Natural killer cell (primary cell): ENCODE measurements around the gene PAX8. TPM values are rescaled to one million over a fixed set of nuclear protein-coding genes. Genes with fewer than 3 reads are reported as not detected.
"Not testable (repeated sequence)": the region's sequence is repeated elsewhere in the genome, so short reads cannot be mapped to it uniquely, and the experiment has no call there.

ENCODE experiments used
- ATAC-seq, 3 donors: fragments of 150-1000 bp in 2 of 3; fragments of 200-7000 bp in 1 of 3; cut with Tn5 transposase; 1 replicate in 1 of 3; 2 replicates in 2 of 3; pipeline ENCODE4 v1.10.0; 2021; ENCODE audit warnings: mild to moderate bottlenecking in 2 of 3, moderate library complexity in 2 of 3
- DNase-seq, 2 donors: peaks; one replicate each; pipeline versions ENCODE4 v3.0.0 to v3.0.0-alpha.2; 2013 to 2021; ENCODE audit warnings: mixed read lengths in 1 of 2
- H3K27ac ChIP-seq: one replicate; pipeline ENCODE4 v1.5.1; 2013; ENCODE audit warnings: mild to moderate bottlenecking, low read length
- H3K27me3 ChIP-seq: one replicate; pipeline ENCODE4 v1.6.1; 2013; ENCODE audit warnings: low read length; ENCODE audit not compliant: control insufficient read depth, insufficient read depth
- H3K36me3 ChIP-seq: one replicate; pipeline ENCODE4 v1.6.1; 2013; ENCODE audit warnings: low read length; ENCODE audit not compliant: control insufficient read depth, insufficient read depth
- H3K4me1 ChIP-seq: one replicate; pipeline ENCODE4 v1.6.1; 2013; ENCODE audit warnings: low read length; ENCODE audit not compliant: control insufficient read depth, insufficient read depth
- H3K4me3 ChIP-seq: one replicate; pipeline ENCODE4 v1.5.1; 2013; ENCODE audit warnings: low read length
- H3K9me3 ChIP-seq: one replicate; pipeline ENCODE4 v1.6.1; 2013; ENCODE audit warnings: low read length; ENCODE audit not compliant: control insufficient read depth, insufficient read depth
- H3K27ac Mint-ChIP-seq, 2 donors: one replicate each; pipeline ENCODE4 v1.8.0; 2022; ENCODE audit warnings: mild to moderate bottlenecking in 2 of 2, mixed read lengths in 2 of 2, moderate library complexity in 1 of 2
- H3K27me3 Mint-ChIP-seq, 2 donors: one replicate each; pipeline ENCODE4 v1.8.0; 2022; ENCODE audit warnings: low read depth in 2 of 2, mixed read lengths in 2 of 2
- H3K36me3 Mint-ChIP-seq: one replicate; pipeline ENCODE4 v1.8.0; 2022; ENCODE audit warnings: mixed read lengths
- H3K4me1 Mint-ChIP-seq, 2 donors: one replicate each; pipeline ENCODE4 v1.8.0; 2022; ENCODE audit warnings: mixed read lengths in 2 of 2
- H3K4me3 Mint-ChIP-seq: one replicate; pipeline ENCODE4 v1.8.0; 2022; ENCODE audit warnings: mild to moderate bottlenecking, moderate library complexity, mixed read lengths
- H3K9me3 Mint-ChIP-seq, 2 donors: one replicate each; pipeline ENCODE4 v1.8.0; 2022; ENCODE audit warnings: mixed read lengths in 2 of 2
- WGBS: methylation state at CpG from one replicate; pipeline ENCODE4 v1.1.7; 2013; ENCODE audit warnings: missing lambda C conversion rate; ENCODE audit not compliant: insufficient coverage; 5-methylcytosine and 5-hydroxymethylcytosine counted together
- intact Hi-C: fragments of 100-400 bp; cut with micrococcal nuclease; formaldehyde crosslinking; loops from one replicate; pipeline ENCODE4 v1.14.2; 2022
- total RNA-seq, 4 donors: library from RNA; stranded (reverse); fragments of 120-200 nt in 1 of 4; gene quantifications; one replicate each; pipeline versions ENCODE4 v1.2.3 to v1.2.4, GENCODE V29; 2013 to 2022
- TF ChIP-seq, protein P1 (sequence below): fragments of 200-600 bp; IDR thresholded peaks from one replicate; pipeline ENCODE4 v1.8.0; 2022; ENCODE audit warnings: antibody characterized with exemption

The PAX8 gene
- total RNA-seq, 3 donors from 2014 or later (not counting 1 experiment from before 2014, with no cell fraction given) = 0.57 to 1.2 (median 0.65) TPM

DNA sequence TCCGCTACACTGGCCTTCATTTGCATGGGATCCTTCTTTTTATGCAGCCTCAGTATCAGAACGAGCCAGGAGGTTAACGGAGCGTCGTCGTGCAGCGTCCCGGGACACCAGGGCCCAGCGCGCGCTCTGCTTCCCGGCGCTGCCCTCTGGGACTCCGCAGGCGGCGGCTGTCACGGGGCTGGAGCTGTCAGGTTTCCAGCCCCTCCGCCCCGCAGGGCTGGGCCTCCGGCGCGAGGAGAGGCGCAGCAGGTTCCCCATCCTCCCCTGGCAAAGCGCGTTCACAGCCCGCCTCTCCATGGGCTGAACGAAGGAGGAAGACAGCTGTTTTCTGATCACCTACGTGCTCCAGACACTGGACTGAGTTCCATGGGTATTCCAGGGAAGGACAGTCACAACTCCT is 12.5 kb upstream of the PAX8 start:
- ATAC-seq (no peak), DNase-seq (no peak)
- no peak overlapping the region for H3K27ac ChIP-seq
- intact Hi-C loops = no loop called here
- H3K4me1 ChIP-seq = no peaks in the 10 kb centered on the region
- Mint-ChIP-seq H3K36me3 (no peaks in the 10 kb centered on the region), H3K4me1 (no peaks in the 10 kb centered on the region), H3K4me3 (no peak overlapping the region), H3K9me3 (no peaks in the 10 kb centered on the region), H3K27me3 (peaks cover 19 to 31% of the 10 kb centered on the region in 2 donors), H3K27ac (no peak overlapping the region)
- H3K4me3 ChIP-seq = no peak overlapping the region
- TF ChIP-seq, protein P1, sequence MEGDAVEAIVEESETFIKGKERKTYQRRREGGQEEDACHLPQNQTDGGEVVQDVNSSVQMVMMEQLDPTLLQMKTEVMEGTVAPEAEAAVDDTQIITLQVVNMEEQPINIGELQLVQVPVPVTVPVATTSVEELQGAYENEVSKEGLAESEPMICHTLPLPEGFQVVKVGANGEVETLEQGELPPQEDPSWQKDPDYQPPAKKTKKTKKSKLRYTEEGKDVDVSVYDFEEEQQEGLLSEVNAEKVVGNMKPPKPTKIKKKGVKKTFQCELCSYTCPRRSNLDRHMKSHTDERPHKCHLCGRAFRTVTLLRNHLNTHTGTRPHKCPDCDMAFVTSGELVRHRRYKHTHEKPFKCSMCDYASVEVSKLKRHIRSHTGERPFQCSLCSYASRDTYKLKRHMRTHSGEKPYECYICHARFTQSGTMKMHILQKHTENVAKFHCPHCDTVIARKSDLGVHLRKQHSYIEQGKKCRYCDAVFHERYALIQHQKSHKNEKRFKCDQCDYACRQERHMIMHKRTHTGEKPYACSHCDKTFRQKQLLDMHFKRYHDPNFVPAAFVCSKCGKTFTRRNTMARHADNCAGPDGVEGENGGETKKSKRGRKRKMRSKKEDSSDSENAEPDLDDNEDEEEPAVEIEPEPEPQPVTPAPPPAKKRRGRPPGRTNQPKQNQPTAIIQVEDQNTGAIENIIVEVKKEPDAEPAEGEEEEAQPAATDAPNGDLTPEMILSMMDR = no peak
- no peaks in the 10 kb centered on the region for H3K36me3 ChIP-seq
- no peaks in the 10 kb centered on the region for H3K27me3 ChIP-seq
- H3K9me3 ChIP-seq = no peaks in the 10 kb centered on the region
- 34% methylated on average over 28 of the region's 28 CpGs for WGBS

DNA sequence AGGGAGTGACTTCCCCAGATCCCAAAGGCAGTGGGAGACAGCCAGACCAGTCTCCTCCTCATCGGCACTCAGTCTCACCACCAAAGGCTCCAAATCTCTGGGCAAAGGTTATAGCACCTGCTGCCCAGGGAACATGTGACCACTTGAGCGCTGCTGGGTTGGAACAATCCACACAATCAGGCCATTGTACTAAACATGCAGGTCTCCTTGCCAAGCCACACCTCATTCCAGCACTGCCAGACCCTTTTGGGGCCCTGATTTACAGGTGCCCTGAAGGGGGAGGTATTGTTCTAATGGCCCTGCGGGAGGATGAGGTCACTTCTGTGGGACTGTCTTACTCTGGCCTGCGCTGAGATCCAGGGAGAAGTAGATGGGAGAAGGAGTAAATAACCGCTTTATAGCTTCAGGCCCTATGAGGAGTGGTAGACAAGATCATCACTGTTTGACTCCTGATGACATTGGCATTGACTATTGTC is 10.0 kb upstream of the PAX8 start:
- intact Hi-C loops, H3K27me3 ChIP-seq, ATAC-seq: not testable (repeated sequence)

DNA sequence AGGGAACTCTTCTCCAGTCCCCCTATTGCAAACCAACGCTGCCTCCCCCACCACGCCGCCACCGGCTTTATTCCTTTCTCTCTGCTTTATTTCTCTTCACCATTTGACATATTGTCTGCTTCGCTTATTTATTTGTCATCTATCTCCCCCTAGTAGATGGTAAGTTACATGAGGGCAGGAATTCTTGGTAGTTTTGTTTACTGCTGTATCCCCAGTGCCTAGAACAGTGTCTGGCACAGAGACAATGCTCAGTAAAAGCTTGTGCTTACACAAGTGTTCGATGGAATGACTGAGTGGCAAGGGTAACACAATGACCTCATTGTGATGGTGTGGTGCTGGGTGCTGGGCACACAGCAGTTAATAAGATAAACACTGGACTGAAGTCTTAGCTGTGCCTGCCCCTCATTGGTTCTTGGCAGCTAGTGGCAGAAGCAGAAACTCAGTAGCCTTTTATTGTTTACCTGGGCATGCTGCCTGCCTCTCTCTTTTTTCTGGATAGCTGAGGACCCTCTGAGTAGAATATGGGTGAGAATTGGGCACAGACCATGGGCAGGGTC is 9.5 kb upstream of the PAX8 start:
- H3K27me3 ChIP-seq, H3K36me3 Mint-ChIP-seq, H3K4me3 Mint-ChIP-seq, H3K27ac ChIP-seq, H3K4me1 ChIP-seq, H3K9me3 ChIP-seq, intact Hi-C loops, H3K9me3 Mint-ChIP-seq, H3K4me3 ChIP-seq, H3K36me3 ChIP-seq, ATAC-seq, H3K4me1 Mint-ChIP-seq, H3K27ac Mint-ChIP-seq, DNase-seq: not testable (repeated sequence)
- peaks cover 16 to 22% of the 10 kb centered on the region in 2 donors for H3K27me3 Mint-ChIP-seq
- 0% methylated on average over 2 of the region's 6 CpGs for WGBS

More for the DNA sequence above, 10.0 kb upstream of the PAX8 start:
- DNase-seq, H3K4me1 ChIP-seq, H3K4me3 ChIP-seq, H3K4me1 Mint-ChIP-seq, H3K9me3 ChIP-seq, H3K36me3 ChIP-seq, H3K4me3 Mint-ChIP-seq, H3K27ac ChIP-seq, H3K9me3 Mint-ChIP-seq, H3K27ac Mint-ChIP-seq, H3K36me3 Mint-ChIP-seq: not testable (repeated sequence)
- 89% methylated on average over 5 of the region's 5 CpGs for WGBS
- peaks cover 16 to 27% of the 10 kb centered on the region in 2 donors for H3K27me3 Mint-ChIP-seq

DNA sequence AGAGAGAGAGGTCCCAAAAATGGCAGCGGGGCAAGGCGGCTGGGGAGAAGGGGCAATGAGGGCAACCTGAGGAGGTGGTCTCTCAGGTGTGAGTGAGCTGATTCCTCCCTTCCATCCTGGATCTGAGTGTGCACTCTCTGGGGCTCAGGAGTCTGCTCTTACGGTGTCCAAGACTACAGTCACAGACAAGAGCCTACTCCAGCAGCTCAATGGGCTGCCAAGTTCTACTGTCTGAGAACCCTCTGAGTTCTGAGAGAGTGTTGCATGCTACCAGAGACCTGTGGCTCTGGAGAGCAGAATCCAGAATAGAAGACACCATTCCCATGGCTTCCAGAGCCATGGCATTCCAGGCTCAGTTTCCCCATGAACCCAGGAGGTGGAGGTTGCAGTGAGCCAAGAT is 7.1 kb upstream of the PAX8 start:
- Histone ChIP-seq H3K9me3 (no peaks in the 10 kb centered on the region), H3K4me1 (no peaks in the 10 kb centered on the region), H3K27me3 (no peaks in the 10 kb centered on the region), H3K36me3 (no peaks in the 10 kb centered on the region), H3K27ac (no peak overlapping the region), H3K4me3 (no peak overlapping the region)
- Mint-ChIP-seq H3K36me3 (no peaks in the 10 kb centered on the region), H3K4me1 (no peaks in the 10 kb centered on the region), H3K9me3 (no peaks in the 10 kb centered on the region), H3K27me3 (peaks cover 10 to 15% of the 10 kb centered on the region in 2 donors), H3K4me3 (no peak overlapping the region), H3K27ac (no peak overlapping the region)
- TF ChIP-seq, protein P1 = no peak
- ATAC-seq = no peak
- WGBS = 97% methylated on average over 3 of the region's 3 CpGs
- intact Hi-C loops = no loop called here
- no peak for DNase-seq

DNA sequence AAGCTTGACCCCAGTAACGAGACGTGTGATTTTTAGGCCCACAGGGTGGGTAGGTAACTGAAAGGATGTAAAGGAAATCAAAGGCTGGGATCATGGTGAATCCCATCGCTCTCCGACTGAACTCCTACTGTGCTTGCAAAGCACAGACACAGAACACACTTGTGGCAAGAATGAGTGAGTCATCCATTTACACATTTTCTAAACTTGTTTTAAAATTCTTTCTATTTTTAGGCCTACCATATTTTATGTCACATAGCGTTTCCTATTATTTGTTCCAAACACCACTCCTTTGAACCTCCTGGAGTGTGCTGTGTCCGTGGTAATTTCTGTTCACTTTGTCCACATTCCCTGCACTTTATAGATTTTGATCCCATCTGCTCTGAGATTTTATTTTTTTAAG is 6.3 kb upstream of the PAX8 start:
- intact Hi-C loops = not testable (repeated sequence)

More for the DNA sequence above, 6.3 kb upstream of the PAX8 start:
- H3K27me3 Mint-ChIP-seq = peaks cover 17 to 18% of the 10 kb centered on the region in 2 donors
- not testable (repeated sequence) for ATAC-seq, H3K36me3 Mint-ChIP-seq, H3K27me3 ChIP-seq, H3K36me3 ChIP-seq, H3K4me1 Mint-ChIP-seq, H3K4me3 ChIP-seq, H3K4me1 ChIP-seq, DNase-seq, H3K4me3 Mint-ChIP-seq, H3K27ac ChIP-seq, H3K9me3 Mint-ChIP-seq, H3K27ac Mint-ChIP-seq, H3K9me3 ChIP-seq
- WGBS = 87% methylated on average over 6 of the region's 6 CpGs
